Uterus (tissue), 2 donors: Measurements from ENCODE around the gene PRTN3.

Experiments used
- CTCF ChIP-seq, 4 experiments: fragments of 200-600 bp in 2 of 4; fragments of 450-650 bp in 2 of 4; sonication (generic) in 2 of 4; IDR thresholded peaks; one replicate each; pipeline ENCODE4 v1.5.1; 2016 to 2019; ENCODE audit warnings: antibody characterized with exemption in 4 of 4, mild to moderate bottlenecking in 2 of 4, moderate library complexity in 1 of 4
- POLR2A ChIP-seq, 2 donors: fragments of 450-650 bp; IDR thresholded peaks; one replicate each; pipeline ENCODE4 v1.6.1; 2016; ENCODE audit warnings: antibody characterized with exemption in 2 of 2, mild to moderate bottlenecking in 1 of 2, moderate library complexity in 1 of 2

- TF ChIP-seq POLR2A (IDR thresholded peaks at IDR 0.05) (no peak), CTCF (IDR thresholded peaks at IDR 0.05) (no peak)
Measured at GRCh38 chr19:840519-841206, at the start of gene PRTN3.
